ENCODE measurements around the gene TMOD2.
A peak's percentile ranks its signal among the peaks of the same experiment; 100 is the strongest.

TMOD2 gene

DNA sequence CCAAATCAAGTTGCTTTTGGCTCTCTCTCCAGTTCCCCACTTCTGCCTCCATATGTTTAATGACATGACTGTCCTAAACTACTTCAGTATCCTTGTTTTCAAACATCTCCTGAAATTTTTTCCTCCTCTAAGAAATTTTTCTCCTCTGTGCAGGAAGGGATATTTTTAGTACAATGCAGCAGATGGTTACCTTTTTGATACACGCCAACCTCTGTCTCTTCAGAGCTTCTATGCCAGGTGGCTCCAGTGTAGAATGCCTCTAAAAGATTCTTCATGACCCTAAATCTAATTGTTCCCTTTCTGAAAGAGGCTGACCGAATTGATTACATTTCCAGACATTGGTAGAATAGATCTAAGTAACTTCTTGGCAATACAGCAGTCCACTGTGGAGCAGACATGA lies 111.7 kb downstream of the TMOD2 start:
- DNase-seq: peak; percentile 74

DNA sequence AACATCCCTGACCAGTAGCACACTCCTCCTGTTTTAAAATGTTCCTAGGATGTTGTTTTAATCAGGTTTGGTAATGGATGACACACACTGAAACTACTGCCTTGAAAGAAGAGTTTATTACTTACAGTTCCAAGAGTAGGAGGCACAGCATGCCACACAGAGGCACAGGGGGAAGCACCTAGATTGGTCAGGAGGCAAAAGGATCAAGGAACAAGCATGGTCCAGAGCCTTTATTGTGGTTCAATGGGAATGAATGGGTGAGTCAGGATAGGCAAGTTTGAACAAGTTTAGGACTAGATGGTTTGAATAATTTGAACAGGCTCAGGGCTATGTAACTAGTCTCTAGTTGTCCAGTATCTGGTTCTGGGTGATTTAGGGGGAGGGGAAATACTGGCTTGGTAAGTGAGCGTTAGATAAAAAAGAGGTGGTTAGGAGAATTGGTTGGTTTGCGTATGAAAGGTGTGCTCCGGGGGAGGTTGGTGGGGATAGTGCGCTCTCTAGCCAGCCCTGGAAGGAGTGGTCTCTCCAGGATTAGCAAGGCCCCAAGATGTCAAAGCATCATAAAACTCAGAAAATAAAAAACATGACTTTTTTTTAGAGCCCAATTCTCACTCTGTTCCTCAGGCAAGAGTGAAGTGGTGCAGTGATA lies 113.1 kb downstream of the TMOD2 start:
- no peak for DNase-seq

DNA sequence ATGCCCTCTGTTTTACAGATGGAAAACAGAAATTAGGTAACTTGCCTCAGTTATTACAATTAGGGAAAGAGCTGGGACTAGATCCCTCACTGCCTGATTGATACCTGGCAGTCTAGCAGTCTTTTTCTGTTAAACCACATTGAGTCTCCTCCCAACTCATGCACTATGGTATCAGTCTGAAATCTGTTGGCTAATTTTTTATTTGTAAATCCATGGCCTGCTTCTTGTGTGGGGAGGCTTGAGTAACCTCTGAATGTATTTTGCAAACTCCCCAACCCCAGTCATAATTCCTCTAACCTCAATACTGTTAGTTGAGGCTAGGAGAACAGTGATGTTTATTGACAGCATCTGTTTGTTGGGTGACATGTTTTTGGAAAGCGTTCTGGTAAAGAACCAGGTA lies 113.9 kb downstream of the TMOD2 start:
- no peak for DNase-seq

All from NCI-H2171 treated with DMSO at 0.1 percent for 48 hours (cell line).